Peyer's patch (tissue), 4 donors: ENCODE data around the gene KCNIP4. TPM values are rescaled to one million over a fixed set of nuclear protein-coding genes. Genes with fewer than 3 reads are reported as not detected.

Source experiments
- DNase-seq, 3 donors: peaks; one replicate each; pipeline ENCODE4 v3.0.0-alpha.2; 2017 to 2019
- H3K27ac ChIP-seq, 4 donors: fragments of 200-600 bp; sonication (generic); one replicate each; pipeline ENCODE4 v1.5.1; 2016 to 2019
- H3K27me3 ChIP-seq, 2 donors: fragments of 200-600 bp; sonication (generic); one replicate each; pipeline ENCODE4 v1.5.1; 2019
- H3K36me3 ChIP-seq, 3 donors: fragments of 200-600 bp; sonication (generic); one replicate each; pipeline ENCODE4 v1.5.1; 2016 to 2019
- H3K4me1 ChIP-seq, 4 donors: fragments of 200-600 bp; sonication (generic); one replicate each; pipeline ENCODE4 v1.5.1; 2016 to 2019
- H3K4me3 ChIP-seq, 4 donors: fragments of 200-600 bp; sonication (generic); 1 replicate in 3 of 4; 2 replicates in 1 of 4; pipeline ENCODE4 v1.5.1; 2016 to 2019; ENCODE audit warnings: mild to moderate bottlenecking in 1 of 4
- H3K9me3 ChIP-seq, 4 donors: fragments of 200-600 bp; sonication (generic); one replicate each; pipeline ENCODE4 v1.5.1; 2016 to 2019; ENCODE audit warnings: mild to moderate bottlenecking in 1 of 4
- CTCF ChIP-seq, 6 experiments: fragments of 450-650 bp in 4 of 6; fragments of 200-600 bp in 2 of 6; sonication (generic) in 1 of 6; IDR thresholded peaks; one replicate each; pipeline ENCODE4 v1.5.1; 2017 to 2019; ENCODE audit warnings: antibody characterized with exemption in 6 of 6, mild to moderate bottlenecking in 3 of 6, moderate library complexity in 1 of 6
- POLR2A ChIP-seq, 2 donors: fragments of 450-650 bp; IDR thresholded peaks; one replicate each; pipeline ENCODE4 v1.5.1; 2017; ENCODE audit warnings: antibody characterized with exemption in 2 of 2, mild to moderate bottlenecking in 2 of 2, moderate library complexity in 2 of 2
- total RNA-seq, 4 donors: library from RNA; depleted of rRNA; stranded (reverse); fragments of >200 nt; gene quantifications; one replicate each; pipeline ENCODE4 v1.1.0, GENCODE V29; 2016

The KCNIP4 gene
- total RNA-seq, 4 donors from 2014 or later: 2.8 TPM; not detected in 3

GRCh38 chr4:21452931-21453330 lies 495.6 kb downstream of the KCNIP4 start:
- Histone ChIP-seq H3K4me3 (no peak overlapping the region), H3K27ac (no peak overlapping the region), H3K9me3 (no peaks in the 10 kb centered on the region), H3K4me1 (no peaks in the 10 kb centered on the region), H3K36me3 (no peaks in the 10 kb centered on the region), H3K27me3 (no peaks in the 10 kb centered on the region)
- DNase-seq: no peak
- TF ChIP-seq POLR2A (IDR thresholded peaks at IDR 0.05) (no peak), CTCF (IDR thresholded peaks at IDR 0.05) (no peak)

GRCh38 chr4:21451032-21451431 lies 497.5 kb downstream of the KCNIP4 start:
- Histone ChIP-seq H3K4me3 (no peak overlapping the region), H3K9me3 (no peaks in the 10 kb centered on the region), H3K27ac (no peak overlapping the region), H3K27me3 (no peaks in the 10 kb centered on the region), H3K4me1 (no peaks in the 10 kb centered on the region), H3K36me3 (no peaks in the 10 kb centered on the region)
- DNase-seq: no peak
- TF ChIP-seq POLR2A (IDR thresholded peaks at IDR 0.05) (no peak), CTCF (IDR thresholded peaks at IDR 0.05) (no peak)

- no peak overlapping the region for H3K4me3 ChIP-seq
- no peak for TF ChIP-seq CTCF (IDR thresholded peaks at IDR 0.05)
- TF ChIP-seq POLR2A (IDR thresholded peaks at IDR 0.05): no peak
- no peak overlapping the region for H3K27ac ChIP-seq
- H3K4me1 ChIP-seq: no peaks in the 10 kb centered on the region
- no peaks in the 10 kb centered on the region for H3K9me3 ChIP-seq
- H3K27me3 ChIP-seq: no peaks in the 10 kb centered on the region
- no peak for DNase-seq
- H3K36me3 ChIP-seq: no peaks in the 10 kb centered on the region
These were observed 498.2 kb downstream of the KCNIP4 start for GRCh38 chr4:21450331-21450730.

GRCh38 chr4:21447301-21448054 lies 501.1 kb downstream of the KCNIP4 start:
- TF ChIP-seq CTCF (IDR thresholded peaks at IDR 0.05) (no peak), POLR2A (IDR thresholded peaks at IDR 0.05) (no peak)
- Histone ChIP-seq H3K9me3 (no peaks in the 10 kb centered on the region), H3K27me3 (no peaks in the 10 kb centered on the region), H3K4me3 (no peak overlapping the region), H3K27ac (no peak overlapping the region), H3K36me3 (no peaks in the 10 kb centered on the region), H3K4me1 (no peaks in the 10 kb centered on the region)
- DNase-seq: no peak

- Histone ChIP-seq H3K4me3 (no peak overlapping the region), H3K36me3 (no peaks in the 10 kb centered on the region), H3K4me1 (no peaks in the 10 kb centered on the region), H3K27ac (no peak overlapping the region), H3K27me3 (no peaks in the 10 kb centered on the region), H3K9me3 (no peaks in the 10 kb centered on the region)
- no peak for TF ChIP-seq POLR2A (IDR thresholded peaks at IDR 0.05)
- no peak for TF ChIP-seq CTCF (IDR thresholded peaks at IDR 0.05)
- DNase-seq: no peak
These were observed 528.4 kb downstream of the KCNIP4 start for GRCh38 chr4:21420166-21420565.
